Measurements from ENCODE around the gene LRRC8E.

The LRRC8E gene

DNA sequence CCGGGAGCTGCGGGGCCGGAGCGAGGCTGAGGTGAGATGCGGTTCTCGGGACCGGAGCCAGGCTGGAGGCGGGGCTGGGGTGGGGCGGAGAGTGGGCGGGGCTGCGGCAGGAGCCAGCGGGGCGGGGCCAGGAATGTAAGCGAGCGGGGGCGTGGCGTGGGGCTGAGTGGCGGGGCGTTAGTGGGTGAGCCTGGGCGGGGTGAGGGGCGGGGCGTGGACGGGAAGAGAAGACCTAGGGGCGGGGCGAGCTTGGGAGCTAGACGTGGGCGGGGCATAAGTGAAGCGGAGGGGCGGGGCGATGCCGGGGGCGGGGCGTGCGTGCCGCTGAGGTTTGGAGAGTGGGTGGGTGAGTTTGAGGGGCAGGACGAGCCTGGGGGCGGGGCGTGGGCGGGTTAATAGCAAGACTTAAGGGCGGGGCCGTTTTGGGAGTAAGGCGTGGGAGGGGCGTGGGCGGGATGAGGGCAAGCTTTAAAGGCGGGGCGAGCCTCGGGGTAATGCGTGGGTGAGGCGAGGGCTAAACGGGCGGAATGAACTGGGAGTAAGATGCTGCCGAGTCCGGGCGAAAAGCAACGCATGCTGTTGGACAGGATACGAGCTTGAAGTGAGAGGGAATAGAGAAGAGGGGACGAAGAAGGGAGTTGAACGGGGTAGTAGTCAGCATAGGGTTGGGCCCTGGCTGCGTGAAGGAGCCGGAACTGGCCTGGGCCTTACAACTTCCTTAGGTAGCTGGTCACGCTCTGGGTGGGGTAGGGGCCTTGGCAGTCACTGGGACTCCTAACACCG lies 32.4 kb downstream of the LRRC8E start:
- Histone ChIP-seq H3K4me3 (peak overlapping the region; percentile 87), H3K27ac (peak overlapping the region; percentile 87 to 96)
- TF ChIP-seq CTCF (IDR thresholded peaks at IDR 0.05), result no peak
- DNase-seq (ENCODE audit: low spot score), result peak; percentile 99

GRCh38 chr19:7921302-7921966 lies 33.1 kb downstream of the LRRC8E start:
- DNase-seq (ENCODE audit: low spot score), result no peak
- TF ChIP-seq CTCF (IDR thresholded peaks at IDR 0.05), result no peak
- Histone ChIP-seq H3K27ac (peak overlapping the region; percentile 78 to 96), H3K4me3 (peak overlapping the region; percentile 87)

DNA sequence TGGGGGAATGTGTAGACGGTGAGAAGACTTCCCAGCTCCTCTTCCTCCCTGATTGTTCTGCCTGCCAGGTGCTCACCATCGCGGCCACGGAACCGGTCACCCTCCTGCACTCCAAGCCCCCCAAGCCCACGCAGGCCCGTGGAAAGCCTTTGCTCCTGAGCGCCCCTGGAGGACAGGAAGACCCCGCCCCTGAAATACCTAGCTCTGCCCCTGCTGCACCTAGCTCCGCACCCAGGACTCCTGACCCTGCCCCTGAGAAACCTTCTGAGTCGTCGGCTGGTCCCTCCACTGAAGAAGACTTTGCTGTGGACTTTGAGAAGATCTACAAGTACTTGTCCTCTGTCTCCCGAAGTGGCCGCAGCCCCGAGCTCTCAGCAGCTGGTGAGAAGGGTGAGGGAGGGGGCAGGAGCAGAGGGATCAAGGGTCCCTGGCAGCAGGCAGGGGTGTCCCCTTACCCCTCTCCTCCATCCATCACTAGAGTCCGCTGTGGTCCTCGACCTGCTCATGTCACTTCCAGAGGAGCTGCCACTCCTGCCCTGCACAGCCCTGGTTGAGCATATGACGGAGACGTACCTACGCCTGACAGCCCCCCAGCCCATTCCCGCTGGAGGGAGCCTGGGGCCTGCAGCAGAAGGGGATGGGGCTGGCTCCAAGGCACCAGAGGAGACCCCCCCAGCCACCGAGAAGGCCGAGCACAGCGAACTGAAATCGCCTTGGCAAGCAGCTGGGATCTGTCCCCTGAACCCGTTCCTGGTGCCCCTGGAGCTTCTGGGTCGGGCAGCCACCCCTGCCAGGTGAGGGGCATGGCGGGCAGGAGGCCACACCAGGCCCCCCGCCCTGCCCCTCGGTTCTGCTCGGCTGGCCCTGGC lies 33.9 kb downstream of the LRRC8E start:
- no peak for DNase-seq (ENCODE audit: low spot score)
- H3K4me3 ChIP-seq, result peak overlapping the region; percentile 87
- peak overlapping the region in 1 of 2 donors; percentile 96 for H3K27ac ChIP-seq
- no peak for TF ChIP-seq CTCF (IDR thresholded peaks at IDR 0.05)

GRCh38 chr19:7922836-7923195 lies 34.5 kb downstream of the LRRC8E start:
- H3K27ac ChIP-seq, result no peak overlapping the region
- H3K4me3 ChIP-seq, result no peak overlapping the region
- no peak for TF ChIP-seq CTCF (IDR thresholded peaks at IDR 0.05)
- no peak for DNase-seq (ENCODE audit: low spot score)

DNA sequence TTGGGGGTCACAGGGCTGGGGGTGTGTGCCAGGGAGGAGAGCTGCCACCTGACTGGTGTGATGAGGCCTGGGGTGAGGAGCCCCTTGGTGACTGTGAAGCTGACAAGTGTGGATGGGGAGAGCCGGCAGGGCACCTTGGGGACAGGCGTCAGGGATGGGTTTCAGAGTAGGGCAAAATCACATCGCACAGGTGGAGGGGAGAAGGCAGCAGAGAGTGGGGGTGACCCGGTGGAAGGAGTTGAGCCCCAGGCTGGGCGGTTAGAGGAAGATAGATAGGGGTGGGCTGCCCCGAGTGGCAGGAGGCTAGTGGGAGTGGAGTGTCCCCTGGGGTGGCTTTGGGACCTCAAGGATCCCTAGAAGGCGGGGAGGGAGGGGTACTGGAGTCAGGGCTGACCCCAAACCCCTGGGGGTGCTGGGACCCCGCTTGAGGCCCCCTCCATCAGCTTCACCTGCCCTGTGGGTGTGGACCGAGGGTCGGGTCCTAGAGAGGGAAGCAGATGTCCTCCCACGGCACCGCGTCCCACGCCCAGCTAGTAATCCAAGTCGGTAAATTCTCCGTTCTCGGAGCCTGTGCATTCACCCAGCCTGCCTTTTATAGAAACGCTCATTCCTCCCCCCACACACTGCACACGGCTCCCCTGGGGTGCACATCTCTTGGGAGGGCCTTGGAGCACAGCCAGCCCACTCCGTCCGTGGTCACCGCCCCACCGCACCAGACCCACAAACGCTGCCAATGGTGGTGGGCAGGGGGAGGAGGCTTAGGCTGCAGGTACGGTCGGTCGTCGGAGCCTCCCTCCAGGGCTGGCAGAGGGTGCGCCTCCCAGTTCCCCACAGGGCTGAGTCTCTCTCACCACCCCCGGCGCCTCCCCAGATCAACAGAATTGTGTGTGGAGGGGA lies 35.2 kb downstream of the LRRC8E start:
- H3K27ac ChIP-seq, result peak overlapping the region in 1 of 2 donors; percentile 94
- no peak for DNase-seq (ENCODE audit: low spot score)

More for the DNA sequence above, 35.2 kb downstream of the LRRC8E start:
- TF ChIP-seq CTCF (IDR thresholded peaks at IDR 0.05), result no peak
- H3K4me3 ChIP-seq, result no peak overlapping the region
